ENCODE measurements around the gene SNED1.
A peak's percentile ranks its signal among the peaks of the same experiment; 100 is the strongest.
"Not testable (repeated sequence)": the region's sequence is repeated elsewhere in the genome, so short reads cannot be mapped to it uniquely, and the experiment has no call there.

SNED1 gene

DNA sequence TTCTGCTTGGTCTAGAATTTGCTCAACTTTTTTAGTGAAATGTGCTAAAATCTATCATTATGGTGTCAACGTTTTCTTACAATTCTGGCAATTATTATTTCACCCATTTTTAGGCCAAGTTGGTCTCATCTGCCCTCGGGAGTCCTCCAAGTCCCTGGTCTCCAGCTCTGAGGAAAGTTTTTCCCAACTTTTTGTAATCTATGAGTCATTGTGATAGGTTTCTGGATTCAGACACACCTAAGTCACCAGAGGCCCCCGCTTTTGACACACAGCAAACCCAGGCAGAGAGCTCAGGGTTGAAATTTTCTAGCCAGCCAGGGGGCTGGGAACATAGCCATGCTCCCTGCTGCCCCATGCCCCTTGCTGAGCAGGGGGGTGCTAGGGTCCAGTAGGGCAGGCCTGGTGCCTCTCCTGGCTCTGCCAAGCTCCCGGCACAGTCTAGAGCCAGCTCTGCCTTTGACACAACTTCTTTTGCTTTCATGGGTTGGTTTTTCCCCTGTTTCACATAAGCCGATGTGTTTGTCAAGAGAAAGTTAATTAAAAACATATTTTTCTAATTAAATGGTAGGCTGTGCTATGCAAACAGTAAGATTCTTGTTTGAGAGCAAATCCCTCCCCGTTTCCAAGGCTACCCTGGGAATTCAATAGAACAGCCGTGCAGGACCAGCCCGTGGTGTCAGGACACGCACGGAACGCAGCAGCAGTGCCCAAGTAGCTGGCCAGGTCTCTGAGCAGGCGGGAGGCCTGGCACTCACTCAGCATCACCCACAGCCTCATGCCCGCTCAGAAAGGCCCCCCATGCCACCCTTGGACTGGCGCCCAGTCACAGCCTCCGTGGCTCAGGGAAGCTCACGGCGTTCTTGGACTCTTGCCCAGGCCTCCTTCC lies 25.5 kb upstream of the SNED1 start:
- DNase-seq (ENCODE audit: low spot score): no peak

- no peak for DNase-seq (ENCODE audit: low spot score)
Measured at GRCh38 chr2:240974771-240975572, 23.4 kb upstream of the SNED1 start.

- not testable (repeated sequence) for DNase-seq (ENCODE audit: low spot score)
Measured at GRCh38 chr2:240975903-240976302, 22.5 kb upstream of the SNED1 start.

DNA sequence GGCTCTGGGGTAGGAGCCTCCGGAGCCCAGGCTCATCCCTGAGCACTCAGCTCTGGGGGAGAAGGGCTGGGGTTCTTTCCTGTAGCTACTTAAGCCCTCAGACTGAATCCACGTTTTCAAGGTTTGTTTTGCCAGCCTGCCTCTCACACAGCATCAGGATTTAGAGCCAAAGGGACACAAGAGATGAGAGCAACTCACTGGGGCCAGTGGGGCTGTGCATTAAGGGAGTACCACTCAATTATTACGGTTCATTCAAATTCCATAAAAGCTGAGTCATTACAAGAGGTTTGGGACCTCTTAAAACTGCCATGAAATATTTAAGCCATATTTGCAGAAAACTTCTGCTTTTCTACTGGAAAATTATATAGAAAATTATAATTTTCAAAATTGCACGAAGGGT lies 17.1 kb upstream of the SNED1 start:
- no peak for DNase-seq (ENCODE audit: low spot score)

DNA sequence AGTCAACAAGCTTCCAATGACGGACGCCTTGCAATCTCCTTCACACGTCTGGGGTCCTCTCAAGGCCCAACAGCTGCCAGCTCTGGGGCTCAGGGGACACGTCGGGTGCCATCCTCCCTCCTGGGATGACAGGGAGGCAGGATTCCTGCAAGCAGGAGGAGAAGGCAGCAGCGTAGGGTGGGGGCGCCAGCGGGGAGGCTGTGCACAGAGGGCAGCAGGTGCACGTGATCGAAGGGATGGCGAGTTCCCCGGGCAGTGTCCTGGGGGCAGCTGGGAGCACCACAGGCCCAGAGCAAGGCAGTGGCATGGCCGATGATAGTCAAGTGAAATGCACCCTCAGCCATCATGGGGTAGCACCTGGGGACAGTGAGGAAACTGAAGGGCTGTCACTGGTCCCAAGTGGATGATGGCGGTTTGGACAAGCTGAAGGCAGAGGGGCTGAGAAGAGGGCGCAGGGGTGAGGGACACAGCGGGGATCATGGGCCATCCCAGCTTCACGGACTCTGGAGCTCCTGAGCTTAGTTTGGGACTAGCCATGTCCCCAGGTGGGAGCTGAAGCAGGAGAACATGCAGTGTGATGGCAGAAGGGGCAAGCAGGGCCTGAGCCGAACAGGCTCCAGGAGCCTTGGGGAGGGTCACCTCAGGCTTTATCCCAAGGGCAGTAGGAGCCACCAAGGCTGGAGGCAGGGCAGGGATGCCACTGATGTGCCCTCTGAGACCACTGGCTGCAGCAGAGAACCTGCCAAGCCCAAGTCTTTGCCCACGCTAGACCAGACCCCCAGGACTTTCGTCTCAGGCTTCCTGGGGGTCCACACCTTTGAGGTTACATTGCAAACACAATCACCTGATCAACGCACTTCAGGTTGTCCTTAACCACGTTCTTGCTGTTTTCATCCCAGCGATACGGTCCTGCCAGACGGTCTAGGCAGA lies 16.3 kb upstream of the SNED1 start:
- DNase-seq (ENCODE audit: low spot score): no peak

GRCh38 chr2:240982821-240983281 lies 15.6 kb upstream of the SNED1 start:
- DNase-seq (ENCODE audit: low spot score): no peak

DNA sequence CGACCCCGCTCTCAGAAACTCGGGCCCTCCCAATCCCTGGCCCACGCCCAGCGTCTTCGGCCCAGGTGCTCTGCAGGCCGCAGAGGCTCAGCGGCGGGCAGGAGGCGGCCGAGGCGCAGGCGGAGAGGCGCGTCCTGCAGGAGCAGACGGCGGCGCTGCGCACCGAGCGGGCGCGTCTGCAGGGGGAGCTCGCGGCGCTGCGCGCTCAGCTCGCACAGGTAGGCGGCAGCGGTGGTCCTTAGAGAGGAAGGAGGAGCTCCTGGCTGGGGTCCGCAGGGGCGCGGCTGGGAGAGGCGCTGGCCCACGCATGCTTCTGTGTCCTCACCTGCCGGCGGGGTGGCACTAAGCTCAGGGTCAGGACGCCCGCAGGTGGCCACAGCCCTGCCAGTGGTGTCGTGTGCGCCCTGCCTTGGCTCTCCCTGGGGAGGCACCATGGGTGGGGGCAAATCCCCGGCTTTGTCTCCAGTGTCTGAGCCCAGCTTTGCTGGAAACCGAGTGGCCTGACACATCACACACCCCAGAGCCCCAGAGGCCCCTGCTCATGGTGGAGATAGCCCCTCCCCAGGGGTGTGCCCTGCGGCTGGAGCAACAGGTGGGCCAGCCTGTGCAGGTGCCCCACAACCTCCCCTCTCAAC lies 14.9 kb upstream of the SNED1 start:
- DNase-seq (ENCODE audit: low spot score): peak; percentile 92

- DNase-seq (ENCODE audit: low spot score): no peak
Measured at GRCh38 chr2:240983996-240984498, 14.4 kb upstream of the SNED1 start.

DNA sequence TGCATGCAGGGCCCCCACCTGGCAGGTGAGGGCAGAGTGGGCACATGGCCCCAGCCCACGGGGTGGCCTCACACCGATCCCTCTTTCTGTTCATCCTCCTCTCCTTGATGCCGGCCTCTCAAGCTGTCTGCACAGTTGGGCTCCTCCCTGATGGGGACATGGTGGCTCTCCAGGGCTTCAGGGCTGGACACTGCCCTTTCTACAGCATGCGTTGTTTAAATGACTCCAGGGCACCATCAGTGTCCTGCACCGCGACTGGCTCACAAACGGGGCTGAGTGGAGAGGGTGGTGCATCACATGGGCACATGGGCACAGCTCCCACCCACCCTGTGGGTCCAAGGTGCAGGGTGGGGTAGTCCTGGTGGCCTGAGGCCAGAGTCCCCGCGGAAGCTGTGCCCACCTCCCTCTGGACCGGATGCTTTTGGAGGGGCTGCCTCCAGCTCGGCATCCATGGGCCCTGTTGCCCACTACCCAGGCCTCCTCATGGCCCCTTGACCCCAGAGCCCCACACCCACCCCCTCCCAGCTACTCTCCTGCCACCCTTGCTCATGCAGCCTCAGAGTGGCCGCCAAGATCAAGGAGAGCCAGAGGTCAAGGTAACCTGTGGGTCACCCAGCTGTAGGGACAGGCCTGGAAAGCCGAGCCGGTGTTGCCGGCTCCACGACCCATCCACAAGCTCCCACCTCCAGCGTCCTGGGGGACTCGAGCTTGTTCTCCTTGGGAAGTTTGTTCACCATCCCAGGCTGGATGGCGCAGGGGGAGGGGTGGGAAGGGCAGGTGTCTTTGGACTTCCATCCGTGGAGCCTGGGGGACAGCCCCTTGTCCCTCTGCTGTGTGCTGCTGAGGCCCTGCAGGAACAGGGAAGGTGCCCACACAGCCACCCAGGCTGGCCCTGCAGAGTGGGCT lies 12.3 kb upstream of the SNED1 start:
- DNase-seq (ENCODE audit: low spot score): no peak

DNA sequence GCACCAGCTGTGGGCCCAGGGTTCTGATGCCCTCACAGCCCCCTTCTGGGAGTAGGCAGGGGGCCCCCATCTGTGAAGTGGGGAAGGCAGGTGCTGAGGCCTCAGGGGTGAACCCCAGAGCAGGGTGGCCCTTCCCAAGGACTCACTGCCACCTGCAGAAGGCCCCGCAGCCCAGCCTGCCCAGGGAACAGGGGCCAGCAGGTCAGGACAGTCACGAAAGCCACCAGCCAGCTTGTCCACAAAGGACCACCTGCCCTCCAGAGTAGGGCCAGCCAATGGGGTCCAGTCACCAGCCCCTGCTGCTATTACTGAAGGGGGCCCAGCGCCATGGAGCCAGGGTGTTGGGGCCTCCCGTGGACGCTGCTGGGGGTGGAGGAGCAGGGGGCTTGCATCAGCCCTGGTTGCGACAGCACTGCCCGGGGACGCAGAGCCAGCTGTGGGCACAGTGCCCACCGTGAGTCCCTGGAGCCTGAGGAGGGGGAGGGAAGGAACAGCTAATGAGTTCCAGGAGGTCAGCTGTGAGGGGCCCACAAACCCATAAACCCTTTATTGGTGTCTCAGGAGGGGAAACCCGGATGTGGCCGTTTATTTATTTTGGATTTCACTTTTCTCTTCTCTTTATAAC lies 11.5 kb upstream of the SNED1 start:
- no peak for DNase-seq (ENCODE audit: low spot score)

DNA sequence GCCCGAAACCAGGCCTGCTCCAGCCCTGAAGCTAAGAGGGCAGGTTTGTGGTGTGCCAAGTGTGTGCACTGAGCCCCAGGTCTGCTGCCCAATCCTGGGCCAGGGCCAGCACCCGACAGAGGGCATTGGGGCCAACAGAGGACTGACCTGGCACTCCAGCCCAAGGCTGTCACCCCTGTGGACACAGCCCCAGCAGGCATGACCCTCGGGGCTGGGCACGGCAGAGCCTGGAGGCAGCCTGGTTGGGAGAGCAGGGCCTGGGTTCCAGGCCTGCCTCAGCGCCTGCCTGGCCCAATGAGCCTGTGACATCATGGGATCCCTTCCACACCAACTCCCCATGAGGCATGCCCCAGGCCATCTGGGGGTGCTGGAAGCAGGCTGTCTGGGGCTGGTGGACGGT lies 10.8 kb upstream of the SNED1 start:
- DNase-seq (ENCODE audit: low spot score): no peak

GRCh38 chr2:240988146-240988545 lies 10.3 kb upstream of the SNED1 start:
- no peak for DNase-seq (ENCODE audit: low spot score)

GRCh38 chr2:240988571-240989271 lies 9.7 kb upstream of the SNED1 start:
- DNase-seq (ENCODE audit: low spot score): no peak

GRCh38 chr2:240989451-240990265 lies 8.8 kb upstream of the SNED1 start:
- DNase-seq (ENCODE audit: low spot score): peak; percentile 66

DNA sequence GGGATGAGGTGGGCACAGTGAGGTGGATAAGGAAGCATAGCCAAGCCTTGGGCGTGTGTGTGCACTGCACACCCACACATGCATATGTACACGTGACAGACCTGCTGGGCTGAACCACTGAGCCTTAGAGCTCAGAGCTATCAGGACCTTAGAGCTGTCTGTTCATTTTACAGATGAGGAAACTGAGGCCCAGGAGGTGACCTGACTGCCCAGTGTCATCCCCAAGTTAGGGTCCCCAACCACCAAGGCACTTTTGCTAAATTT lies 8.2 kb upstream of the SNED1 start:
- no peak for DNase-seq (ENCODE audit: low spot score)

DNA sequence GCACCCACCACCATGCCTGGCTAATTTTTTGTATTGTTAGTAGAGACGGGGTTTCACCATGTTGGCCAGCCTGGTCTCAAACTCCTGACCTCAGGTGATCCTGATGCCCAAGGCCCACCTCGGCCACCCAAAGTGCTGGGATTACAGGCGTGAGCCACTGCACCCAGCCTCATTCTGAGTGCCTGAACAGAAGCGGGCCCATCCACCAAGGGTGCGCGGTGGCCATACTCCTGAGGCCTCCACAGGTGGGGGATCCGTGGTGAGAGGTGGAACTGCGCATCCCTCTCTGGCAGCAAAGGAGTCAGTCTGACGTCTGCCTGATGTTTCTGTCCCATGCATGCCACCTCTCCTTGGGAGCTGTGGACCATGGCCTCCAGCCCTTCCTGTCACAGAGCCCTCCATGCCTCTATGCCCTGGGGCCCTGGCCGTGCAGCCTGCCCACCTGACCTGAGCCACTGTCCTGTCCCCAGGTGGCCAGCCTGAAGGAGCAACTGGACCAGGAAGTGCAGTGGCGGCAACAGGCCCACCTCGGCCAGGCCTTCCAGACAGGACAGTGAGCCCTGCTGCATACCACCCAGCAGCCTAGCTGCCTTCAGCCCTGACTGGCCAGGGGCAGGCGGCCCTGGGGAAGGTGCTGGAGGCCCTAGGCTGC lies 7.6 kb upstream of the SNED1 start:
- DNase-seq (ENCODE audit: low spot score): no peak

GRCh38 chr2:240991378-240992263 lies 6.8 kb upstream of the SNED1 start:
- peak; percentile 38 for DNase-seq (ENCODE audit: low spot score)
